Upper lobe of right lung (tissue), 1 donor: Measurements from ENCODE around the gene TLE2. TPM values are rescaled to one million over a fixed set of nuclear protein-coding genes. Genes with fewer than 3 reads are reported as not detected.

Experiments
- ATAC-seq: fragments of 200-7000 bp; cut with Tn5 transposase; one replicate; pipeline ENCODE4 v1.9.1; 2020; ENCODE audit warnings: mild to moderate bottlenecking, moderate library complexity
- DNase-seq: peaks from one replicate; pipeline ENCODE4 v3.0.0-alpha.2; 2020
- H3K27ac ChIP-seq: fragments of 200-600 bp; one replicate; pipeline ENCODE4 v1.8.0; 2022
- H3K27me3 ChIP-seq: fragments of 200-600 bp; one replicate; pipeline ENCODE4 v1.8.0; 2022; ENCODE audit warnings: mild to moderate bottlenecking
- H3K36me3 ChIP-seq: fragments of 200-600 bp; one replicate; pipeline ENCODE4 v1.8.0; 2022
- H3K4me1 ChIP-seq: fragments of 200-600 bp; one replicate; pipeline ENCODE4 v1.8.0; 2022
- H3K4me3 ChIP-seq: fragments of 200-600 bp; one replicate; pipeline ENCODE4 v1.8.0; 2022; ENCODE audit warnings: mild to moderate bottlenecking
- H3K9me3 ChIP-seq: fragments of 200-600 bp; one replicate; pipeline ENCODE4 v1.8.0; 2022
- CTCF ChIP-seq: fragments of 200-600 bp; IDR thresholded peaks from one replicate; pipeline ENCODE4 v1.8.0; 2022; ENCODE audit warnings: antibody characterized with exemption
- intact Hi-C: fragments of 100-400 bp; cut with DNase I; formaldehyde crosslinking; loops from one replicate; pipeline ENCODE4 v1.11.0; 2022
- total RNA-seq: library from RNA; stranded (reverse); fragmentation: NEBNext Ultra II Directional; extraction: Animal tissue kit (Norgen Biotek cat#: 25700); gene quantifications from one replicate; pipeline ENCODE4 v1.2.1, GENCODE V29; 2021
- donor health status: DM: no; HTN: yes; CAD: no; lungs with severe emphysema.

Gene TLE2
- total RNA-seq, 1 donor from 2014 or later: 58.6 TPM

DNA sequence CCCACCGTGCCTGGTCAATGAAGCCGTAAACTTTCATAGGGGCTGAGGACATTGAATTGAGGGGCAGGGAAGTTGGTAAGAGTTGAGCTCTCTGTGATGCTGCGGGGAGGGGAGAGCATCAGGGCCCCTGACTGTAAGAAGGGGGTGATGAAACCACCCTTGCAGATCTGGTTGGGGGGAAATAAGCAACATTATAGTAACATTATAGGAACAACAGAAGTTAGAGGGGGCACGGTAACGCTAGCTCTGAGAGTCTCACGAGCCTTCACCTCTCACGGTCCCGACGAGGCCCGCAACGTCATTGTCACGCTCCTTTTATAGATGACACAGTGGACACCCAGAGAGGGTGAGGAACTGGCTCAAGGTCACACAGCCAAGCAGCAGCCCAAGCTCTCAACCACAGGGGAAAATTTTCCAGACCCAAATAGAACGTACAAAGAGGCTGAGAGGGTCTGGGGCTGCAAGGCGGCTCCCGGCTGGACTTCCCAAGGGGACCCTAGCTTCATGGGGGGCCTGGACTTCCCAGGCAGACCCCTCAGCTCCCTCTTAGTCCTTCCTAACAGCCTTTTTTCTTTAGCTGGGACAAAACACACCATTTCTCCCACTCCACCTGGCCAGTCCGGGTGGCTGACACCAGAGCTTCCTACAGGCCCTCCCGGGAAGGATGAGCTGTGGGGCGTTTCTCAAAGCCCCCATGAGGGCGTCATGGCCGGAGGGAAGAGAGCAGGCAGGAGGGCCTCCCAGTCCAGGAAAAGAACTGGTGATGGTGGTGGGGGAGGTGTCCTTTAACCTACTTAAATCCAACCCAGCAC lies 29.1 kb upstream of the TLE2 start:
- H3K36me3 ChIP-seq: peaks cover 65% of the 10 kb centered on the region
- peaks cover 38% of the 10 kb centered on the region for H3K4me1 ChIP-seq
- no peaks in the 10 kb centered on the region for H3K27me3 ChIP-seq
- peak overlapping the region; percentile 14 for H3K4me3 ChIP-seq
- intact Hi-C loops: no loop called here
- no peak for TF ChIP-seq CTCF
- DNase-seq: no peak
- no peak for ATAC-seq
- peak overlapping the region; percentile 61 for H3K27ac ChIP-seq
- H3K9me3 ChIP-seq: no peaks in the 10 kb centered on the region

- peak; percentile 72 for ATAC-seq
- Histone ChIP-seq H3K9me3 (no peaks in the 10 kb centered on the region), H3K36me3 (peaks cover 67% of the 10 kb centered on the region), H3K27me3 (no peaks in the 10 kb centered on the region), H3K27ac (peak overlapping the region; percentile 61), H3K4me1 (peaks cover 34% of the 10 kb centered on the region), H3K4me3 (no peak overlapping the region)
- no peak for TF ChIP-seq CTCF
- DNase-seq: peak; percentile 93
- intact Hi-C loops: no loop called here
Measured at GRCh38 chr19:3057275-3057714, 28.2 kb upstream of the TLE2 start.

DNA sequence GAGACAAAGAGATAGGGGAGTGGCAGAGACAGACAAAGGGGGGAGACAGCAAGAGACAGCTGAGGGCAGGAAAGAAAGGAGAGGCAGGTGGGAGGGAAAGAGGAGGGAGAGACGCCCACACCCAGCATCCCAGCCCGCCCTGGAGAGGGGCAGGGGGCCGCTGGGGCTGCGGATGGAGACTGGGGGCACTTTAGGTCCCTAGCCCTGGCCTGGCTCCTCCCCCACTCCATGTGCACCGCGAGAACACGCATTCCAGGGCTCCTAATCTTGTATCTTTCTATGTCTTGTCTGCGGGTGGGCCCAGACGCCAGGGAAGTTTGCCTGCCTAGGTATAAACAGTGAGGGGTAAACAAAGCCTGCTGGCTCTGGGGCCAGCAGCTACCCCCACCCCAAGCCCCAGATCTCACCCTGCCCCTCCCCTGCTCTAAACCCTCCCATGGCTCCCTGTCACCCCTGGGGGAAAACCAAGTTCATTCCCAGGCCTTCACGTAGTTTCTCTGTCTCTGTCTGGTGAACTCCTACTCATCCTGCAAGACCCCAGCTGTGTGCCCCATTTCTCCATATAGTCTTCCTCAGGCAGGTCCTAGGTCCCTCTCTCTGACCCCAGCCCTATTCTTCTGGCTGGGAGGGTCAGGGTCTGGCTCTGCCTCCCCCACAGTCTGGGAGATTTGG lies 27.5 kb upstream of the TLE2 start:
- ATAC-seq (no peak), DNase-seq (no peak)
- Histone ChIP-seq H3K4me1 (peaks cover 34% of the 10 kb centered on the region), H3K36me3 (peaks cover 67% of the 10 kb centered on the region), H3K27ac (peak overlapping the region; percentile 61), H3K9me3 (no peaks in the 10 kb centered on the region), H3K4me3 (no peak overlapping the region), H3K27me3 (no peaks in the 10 kb centered on the region)
- intact Hi-C loops: no loop called here
- TF ChIP-seq CTCF: no peak

- Histone ChIP-seq H3K4me1 (peaks cover 34% of the 10 kb centered on the region), H3K36me3 (peaks cover 67% of the 10 kb centered on the region)
- intact Hi-C loops: no loop called here
Measured at GRCh38 chr19:3055741-3056416, 26.8 kb upstream of the TLE2 start.

More at GRCh38 chr19:3055741-3056416, 26.8 kb upstream of the TLE2 start:
- DNase-seq (peak; percentile 82), ATAC-seq (peak; percentile 29)
- TF ChIP-seq CTCF: no peak
- H3K27ac ChIP-seq: no peak overlapping the region
- no peaks in the 10 kb centered on the region for H3K27me3 ChIP-seq
- H3K9me3 ChIP-seq: no peaks in the 10 kb centered on the region
- H3K4me3 ChIP-seq: no peak overlapping the region
